ENCODE measurements around the gene RMDN3. TPM values are rescaled to one million over a fixed set of nuclear protein-coding genes. Genes with fewer than 3 reads are reported as not detected.

RMDN3 gene
- total and polyA plus RNA-seq, 2 of the 13 experiments (the other 11 are each of a cell fraction or from before 2014, with no cell fraction given), result 16.8 to 19.5 TPM

DNA sequence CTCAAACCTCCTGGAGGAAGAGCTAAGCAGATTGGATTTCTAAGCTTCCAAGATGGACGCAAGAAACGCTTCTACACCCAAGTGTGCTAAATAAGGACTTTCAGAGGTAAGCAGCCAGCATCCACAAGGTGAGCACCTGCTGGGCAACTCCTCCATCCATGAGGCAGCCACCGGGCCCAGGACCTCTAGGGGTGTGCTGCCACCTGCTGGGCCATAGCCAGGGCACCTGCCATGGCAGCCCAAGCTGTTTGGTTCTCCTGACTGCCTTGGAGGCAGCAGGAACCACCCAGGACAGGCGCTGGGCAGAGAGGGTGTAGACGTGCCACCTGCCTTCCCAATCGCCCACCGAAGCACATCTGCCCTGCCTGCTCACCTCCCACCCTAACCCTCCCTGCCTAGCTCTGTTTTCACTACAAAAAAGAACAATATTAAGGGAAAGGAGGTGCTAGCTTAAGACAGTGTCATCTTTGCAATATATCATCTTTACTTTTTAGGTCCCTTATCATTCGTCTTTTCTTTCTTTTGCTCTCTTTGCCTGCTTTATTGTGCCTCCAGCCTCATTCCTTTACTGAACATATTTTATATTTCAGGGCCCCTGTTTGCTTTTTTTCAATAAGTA is 27.7 kb upstream of the RMDN3 start (continued):
- TF ChIP-seq, protein P1, sequence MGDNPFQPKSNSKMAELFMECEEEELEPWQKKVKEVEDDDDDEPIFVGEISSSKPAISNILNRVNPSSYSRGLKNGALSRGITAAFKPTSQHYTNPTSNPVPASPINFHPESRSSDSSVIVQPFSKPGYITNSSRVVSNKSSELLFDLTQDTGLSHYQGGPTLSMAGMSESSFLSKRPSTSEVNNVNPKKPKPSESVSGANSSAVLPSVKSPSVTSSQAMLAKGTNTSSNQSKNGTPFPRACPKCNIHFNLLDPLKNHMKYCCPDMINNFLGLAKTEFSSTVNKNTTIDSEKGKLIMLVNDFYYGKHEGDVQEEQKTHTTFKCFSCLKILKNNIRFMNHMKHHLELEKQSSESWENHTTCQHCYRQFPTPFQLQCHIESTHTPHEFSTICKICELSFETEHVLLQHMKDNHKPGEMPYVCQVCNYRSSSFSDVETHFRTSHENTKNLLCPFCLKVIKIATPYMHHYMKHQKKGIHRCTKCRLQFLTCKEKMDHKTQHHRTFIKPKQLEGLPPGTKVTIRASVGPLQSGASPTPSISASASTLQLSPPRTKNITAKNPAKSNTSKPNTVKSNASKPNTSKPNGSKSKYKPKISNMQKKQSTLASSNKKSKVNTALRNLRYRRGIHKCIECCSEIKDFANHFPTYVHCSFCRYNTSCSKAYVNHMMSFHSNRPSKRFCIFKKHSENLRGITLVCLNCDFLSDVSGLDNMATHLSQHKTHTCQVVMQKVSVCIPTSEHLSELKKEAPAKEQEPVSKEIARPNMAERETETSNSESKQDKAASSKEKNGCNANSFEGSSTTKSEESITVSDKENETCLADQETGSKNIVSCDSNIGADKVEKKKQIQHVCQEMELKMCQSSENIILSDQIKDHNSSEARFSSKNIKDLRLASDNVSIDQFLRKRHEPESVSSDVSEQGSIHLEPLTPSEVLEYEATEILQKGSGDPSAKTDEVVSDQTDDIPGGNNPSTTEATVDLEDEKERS (CRISPR knock-in tag; IDR thresholded peaks at IDR 0.05), result no peak
- TF ChIP-seq KAT2B (IDR thresholded peaks at IDR 0.05; ENCODE audit: borderline replicate concordance, low read depth, low read length), result no peak
- TF ChIP-seq ZNF17 (CRISPR knock-in tag; IDR thresholded peaks at IDR 0.05), result no peak
- TF ChIP-seq, protein P2, sequence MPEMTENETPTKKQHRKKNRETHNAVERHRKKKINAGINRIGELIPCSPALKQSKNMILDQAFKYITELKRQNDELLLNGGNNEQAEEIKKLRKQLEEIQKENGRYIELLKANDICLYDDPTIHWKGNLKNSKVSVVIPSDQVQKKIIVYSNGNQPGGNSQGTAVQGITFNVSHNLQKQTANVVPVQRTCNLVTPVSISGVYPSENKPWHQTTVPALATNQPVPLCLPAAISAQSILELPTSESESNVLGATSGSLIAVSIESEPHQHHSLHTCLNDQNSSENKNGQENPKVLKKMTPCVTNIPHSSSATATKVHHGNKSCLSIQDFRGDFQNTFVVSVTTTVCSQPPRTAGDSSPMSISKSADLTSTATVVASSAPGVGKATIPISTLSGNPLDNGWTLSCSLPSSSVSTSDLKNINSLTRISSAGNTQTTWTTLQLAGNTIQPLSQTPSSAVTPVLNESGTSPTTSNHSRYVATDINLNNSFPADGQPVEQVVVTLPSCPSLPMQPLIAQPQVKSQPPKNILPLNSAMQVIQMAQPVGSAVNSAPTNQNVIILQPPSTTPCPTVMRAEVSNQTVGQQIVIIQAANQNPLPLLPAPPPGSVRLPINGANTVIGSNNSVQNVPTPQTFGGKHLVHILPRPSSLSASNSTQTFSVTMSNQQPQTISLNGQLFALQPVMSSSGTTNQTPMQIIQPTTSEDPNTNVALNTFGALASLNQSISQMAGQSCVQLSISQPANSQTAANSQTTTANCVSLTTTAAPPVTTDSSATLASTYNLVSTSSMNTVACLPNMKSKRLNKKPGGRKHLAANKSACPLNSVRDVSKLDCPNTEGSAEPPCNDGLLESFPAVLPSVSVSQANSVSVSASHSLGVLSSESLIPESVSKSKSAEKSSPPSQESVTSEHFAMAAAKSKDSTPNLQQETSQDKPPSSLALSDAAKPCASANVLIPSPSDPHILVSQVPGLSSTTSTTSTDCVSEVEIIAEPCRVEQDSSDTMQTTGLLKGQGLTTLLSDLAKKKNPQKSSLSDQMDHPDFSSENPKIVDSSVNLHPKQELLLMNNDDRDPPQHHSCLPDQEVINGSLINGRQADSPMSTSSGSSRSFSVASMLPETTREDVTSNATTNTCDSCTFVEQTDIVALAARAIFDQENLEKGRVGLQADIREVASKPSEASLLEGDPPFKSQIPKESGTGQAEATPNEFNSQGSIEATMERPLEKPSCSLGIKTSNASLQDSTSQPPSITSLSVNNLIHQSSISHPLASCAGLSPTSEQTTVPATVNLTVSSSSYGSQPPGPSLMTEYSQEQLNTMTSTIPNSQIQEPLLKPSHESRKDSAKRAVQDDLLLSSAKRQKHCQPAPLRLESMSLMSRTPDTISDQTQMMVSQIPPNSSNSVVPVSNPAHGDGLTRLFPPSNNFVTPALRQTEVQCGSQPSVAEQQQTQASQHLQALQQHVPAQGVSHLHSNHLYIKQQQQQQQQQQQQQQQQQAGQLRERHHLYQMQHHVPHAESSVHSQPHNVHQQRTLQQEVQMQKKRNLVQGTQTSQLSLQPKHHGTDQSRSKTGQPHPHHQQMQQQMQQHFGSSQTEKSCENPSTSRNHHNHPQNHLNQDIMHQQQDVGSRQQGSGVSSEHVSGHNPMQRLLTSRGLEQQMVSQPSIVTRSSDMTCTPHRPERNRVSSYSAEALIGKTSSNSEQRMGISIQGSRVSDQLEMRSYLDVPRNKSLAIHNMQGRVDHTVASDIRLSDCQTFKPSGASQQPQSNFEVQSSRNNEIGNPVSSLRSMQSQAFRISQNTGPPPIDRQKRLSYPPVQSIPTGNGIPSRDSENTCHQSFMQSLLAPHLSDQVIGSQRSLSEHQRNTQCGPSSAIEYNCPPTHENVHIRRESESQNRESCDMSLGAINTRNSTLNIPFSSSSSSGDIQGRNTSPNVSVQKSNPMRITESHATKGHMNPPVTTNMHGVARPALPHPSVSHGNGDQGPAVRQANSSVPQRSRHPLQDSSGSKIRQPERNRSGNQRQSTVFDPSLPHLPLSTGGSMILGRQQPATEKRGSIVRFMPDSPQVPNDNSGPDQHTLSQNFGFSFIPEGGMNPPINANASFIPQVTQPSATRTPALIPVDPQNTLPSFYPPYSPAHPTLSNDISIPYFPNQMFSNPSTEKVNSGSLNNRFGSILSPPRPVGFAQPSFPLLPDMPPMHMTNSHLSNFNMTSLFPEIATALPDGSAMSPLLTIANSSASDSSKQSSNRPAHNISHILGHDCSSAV (CRISPR knock-in tag; IDR thresholded peaks at IDR 0.05; ENCODE audit: borderline replicate concordance), result no peak
- TF ChIP-seq ZSCAN20 (CRISPR knock-in tag; IDR thresholded peaks at IDR 0.05; ENCODE audit: borderline replicate concordance), result no peak
- no peak for TF ChIP-seq LCORL (IDR thresholded peaks at IDR 0.05)
- 0 out of 2 replicates have a peak, but pooled peaks have one; percentile 19 for TF ChIP-seq LCORL (CRISPR knock-in tag; IDR thresholded peaks at IDR 0.05)
- TF ChIP-seq, protein P3, sequence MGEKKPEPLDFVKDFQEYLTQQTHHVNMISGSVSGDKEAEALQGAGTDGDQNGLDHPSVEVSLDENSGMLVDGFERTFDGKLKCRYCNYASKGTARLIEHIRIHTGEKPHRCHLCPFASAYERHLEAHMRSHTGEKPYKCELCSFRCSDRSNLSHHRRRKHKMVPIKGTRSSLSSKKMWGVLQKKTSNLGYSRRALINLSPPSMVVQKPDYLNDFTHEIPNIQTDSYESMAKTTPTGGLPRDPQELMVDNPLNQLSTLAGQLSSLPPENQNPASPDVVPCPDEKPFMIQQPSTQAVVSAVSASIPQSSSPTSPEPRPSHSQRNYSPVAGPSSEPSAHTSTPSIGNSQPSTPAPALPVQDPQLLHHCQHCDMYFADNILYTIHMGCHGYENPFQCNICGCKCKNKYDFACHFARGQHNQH (CRISPR knock-in tag; IDR thresholded peaks at IDR 0.05), result peak; percentile 72; the same call in 1 of the 2 replicates
- no peak for TF ChIP-seq CCDC6 (CRISPR knock-in tag; IDR thresholded peaks at IDR 0.05)
- TF ChIP-seq AGO1 (IDR thresholded peaks at IDR 0.05; ENCODE audit: low read depth, low read length, poor library complexity, severe bottlenecking), result no peak
- TF ChIP-seq, protein P4, sequence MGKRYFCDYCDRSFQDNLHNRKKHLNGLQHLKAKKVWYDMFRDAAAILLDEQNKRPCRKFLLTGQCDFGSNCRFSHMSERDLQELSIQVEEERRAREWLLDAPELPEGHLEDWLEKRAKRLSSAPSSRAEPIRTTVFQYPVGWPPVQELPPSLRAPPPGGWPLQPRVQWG (CRISPR knock-in tag; IDR thresholded peaks at IDR 0.05; ENCODE audit: borderline replicate concordance, low read depth), result no peak
- TF ChIP-seq NFYB (CRISPR knock-in tag; IDR thresholded peaks at IDR 0.05), result no peak
- TF ChIP-seq, protein P5, sequence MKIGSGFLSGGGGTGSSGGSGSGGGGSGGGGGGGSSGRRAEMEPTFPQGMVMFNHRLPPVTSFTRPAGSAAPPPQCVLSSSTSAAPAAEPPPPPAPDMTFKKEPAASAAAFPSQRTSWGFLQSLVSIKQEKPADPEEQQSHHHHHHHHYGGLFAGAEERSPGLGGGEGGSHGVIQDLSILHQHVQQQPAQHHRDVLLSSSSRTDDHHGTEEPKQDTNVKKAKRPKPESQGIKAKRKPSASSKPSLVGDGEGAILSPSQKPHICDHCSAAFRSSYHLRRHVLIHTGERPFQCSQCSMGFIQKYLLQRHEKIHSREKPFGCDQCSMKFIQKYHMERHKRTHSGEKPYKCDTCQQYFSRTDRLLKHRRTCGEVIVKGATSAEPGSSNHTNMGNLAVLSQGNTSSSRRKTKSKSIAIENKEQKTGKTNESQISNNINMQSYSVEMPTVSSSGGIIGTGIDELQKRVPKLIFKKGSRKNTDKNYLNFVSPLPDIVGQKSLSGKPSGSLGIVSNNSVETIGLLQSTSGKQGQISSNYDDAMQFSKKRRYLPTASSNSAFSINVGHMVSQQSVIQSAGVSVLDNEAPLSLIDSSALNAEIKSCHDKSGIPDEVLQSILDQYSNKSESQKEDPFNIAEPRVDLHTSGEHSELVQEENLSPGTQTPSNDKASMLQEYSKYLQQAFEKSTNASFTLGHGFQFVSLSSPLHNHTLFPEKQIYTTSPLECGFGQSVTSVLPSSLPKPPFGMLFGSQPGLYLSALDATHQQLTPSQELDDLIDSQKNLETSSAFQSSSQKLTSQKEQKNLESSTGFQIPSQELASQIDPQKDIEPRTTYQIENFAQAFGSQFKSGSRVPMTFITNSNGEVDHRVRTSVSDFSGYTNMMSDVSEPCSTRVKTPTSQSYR (CRISPR knock-in tag; IDR thresholded peaks at IDR 0.05; ENCODE audit: borderline replicate concordance), result no peak

Data from HepG2 (cell line).